K562 (cell line): ENCODE results near the gene CALD1. TPM values are rescaled to one million over a fixed set of nuclear protein-coding genes. Genes with fewer than 3 reads are reported as not detected.

Source experiments
- C11orf30 ChIP-seq: fragments of 450-650 bp; IDR thresholded peaks from 2 replicates; pipeline ENCODE4 v1.6.1; 2016; ENCODE audit warnings: low read depth, mild to moderate bottlenecking
- CREM ChIP-seq: IDR thresholded peaks from 2 replicates; pipeline ENCODE4 v1.6.1; 2014; ENCODE audit warnings: antibody characterized with exemption, low read depth
- HNRNPUL1 ChIP-seq: fragments of 200-400 bp; formaldehyde crosslinking; IDR thresholded peaks from 2 replicates; pipeline ENCODE4 v1.6.1; 2017; ENCODE audit warnings: low read length
- JUND ChIP-seq, 2 experiments: IDR thresholded peaks; 2 replicates in 1 of 2; 3 replicates in 1 of 2; pipeline ENCODE4 v1.6.1; 2011; ENCODE audit warnings: borderline replicate concordance in 2 of 2, low read depth in 2 of 2, low read length in 2 of 2, improper control_type of control experiment in 1 of 2, missing biosample characterization in 1 of 2, missing genetic modification characterization in 1 of 2, missing genetic modification reagents in 1 of 2
- MAFG ChIP-seq: fragments of 450-650 bp; conservative IDR thresholded peaks from 2 replicates; pipeline ENCODE4 v1.6.1; 2016; ENCODE audit warnings: missing genetic modification characterization, missing compliant biosample characterization
- SRSF9 ChIP-seq: fragments of 200-400 bp; formaldehyde crosslinking; IDR thresholded peaks from 2 replicates; pipeline ENCODE4 v1.6.1; 2017; ENCODE audit warnings: low read depth, low read length, borderline replicate concordance
- TAF15 ChIP-seq: fragments of 200-400 bp; formaldehyde crosslinking; IDR thresholded peaks from 2 replicates; pipeline ENCODE4 v1.6.1; 2017; ENCODE audit warnings: mild to moderate bottlenecking, low read depth, low read length, moderate library complexity
- TARDBP ChIP-seq: fragments of 450-650 bp; IDR thresholded peaks from 2 replicates; pipeline ENCODE4 v1.6.1; 2016
- ZNF124 ChIP-seq: sonication (generic); formaldehyde crosslinking; IDR thresholded peaks from 2 replicates; pipeline ENCODE4 v1.8.1; 2022; ENCODE audit warnings: missing genetic modification reagents
- ZNF316 ChIP-seq: fragments of 450-650 bp; IDR thresholded peaks from 2 replicates; pipeline ENCODE4 v1.6.1; 2016
- ZNF830 ChIP-seq: fragments of 250-450 bp; sonication (Bioruptor Pico); IDR thresholded peaks from 2 replicates; pipeline ENCODE4 v1.5.0; 2021; ENCODE audit warnings: mild to moderate bottlenecking
- polyA plus RNA-seq, 8 experiments: library from polyadenylated mRNA; depleted of rRNA in 4 of 8; stranded (reverse) in 5 of 8; unstranded in 3 of 8; fragments of >200 nt; fragmentation: Nextera tagmentation in 2 of 8; fragmentation: Illumina TruSeq in 1 of 8; extraction: Ambion mirVana in 2 of 8; extraction: Trizol in 1 of 8; gene quantifications; 2 replicates each; pipeline versions ENCODE4 v1.2.1 to v1.2.3, GENCODE V29; 2011 to 2014; ENCODE audit warnings: inconsistent platforms in 1 of 8, missing spikeins in 1 of 8
- total RNA-seq, 7 experiments: library from RNA; depleted of rRNA in 6 of 7; stranded (reverse); fragments of >200 nt in 6 of 7; fragmentation: Illumina TruSeq in 2 of 7; extraction: Trizol in 2 of 7; gene quantifications; 2 replicates each; pipeline versions ENCODE4 v1.2.1 to v1.2.3, GENCODE V29; 2011 to 2021; ENCODE audit warnings: low replicate concordance in 1 of 7
- TF ChIP-seq, protein P1 (sequence below): IDR thresholded peaks from 2 replicates; pipeline ENCODE4 v1.6.1; 2016; ENCODE audit warnings: missing genetic modification characterization, missing compliant biosample characterization
- TF ChIP-seq, protein P2 (sequence below): fragments of 450-650 bp; formaldehyde crosslinking; IDR thresholded peaks from 2 replicates; pipeline ENCODE4 v1.4.0; 2020; ENCODE audit warnings: mild to moderate bottlenecking, moderate library complexity

CALD1 gene
- total and polyA plus RNA-seq, 9 of the 15 experiments (the other 6 are each of a cell fraction or from before 2014, with no cell fraction given) = 0.40 TPM; not detected in 8

DNA sequence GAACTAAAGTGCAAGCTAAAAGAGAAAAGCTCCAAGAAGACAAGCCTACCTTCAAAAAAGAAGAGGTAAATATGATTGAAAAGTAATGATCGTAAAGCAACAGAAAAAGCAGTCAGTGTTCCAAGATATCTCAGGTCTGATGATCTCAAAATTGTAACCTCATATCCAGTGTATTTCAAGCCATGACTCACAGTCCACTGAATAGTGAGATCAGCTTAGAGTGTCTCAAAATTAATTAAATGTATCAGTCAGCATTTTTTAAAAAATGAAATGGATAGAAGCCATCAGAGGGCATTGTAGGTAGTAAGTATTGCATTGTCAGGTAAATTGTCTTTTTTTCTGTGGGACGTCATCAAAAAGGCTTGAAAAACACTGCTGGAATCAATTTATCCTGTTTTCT is 156.3 kb downstream of the CALD1 start (continued):
- TF ChIP-seq SRSF9 (no peak), HNRNPUL1 (no peak), ZNF830 (CRISPR knock-in tag) (no peak), CREM (no peak), ZNF316 (peak; percentile 97), TARDBP (no peak), TAF15 (no peak), C11orf30 (peak; percentile 86), MAFG (peak; percentile 95), ZNF124 (CRISPR knock-in tag) (no peak), JUND (IDR thresholded peaks at IDR 0.05; ENCODE audit: borderline replicate concordance, low read depth, low read length) (no peak), JUND (tag; IDR thresholded peaks at IDR 0.05; ENCODE audit: borderline replicate concordance, low read depth, low read length) (peak; percentile 17; the same call in 1 of the 3 replicates)
- TF ChIP-seq, protein P1, sequence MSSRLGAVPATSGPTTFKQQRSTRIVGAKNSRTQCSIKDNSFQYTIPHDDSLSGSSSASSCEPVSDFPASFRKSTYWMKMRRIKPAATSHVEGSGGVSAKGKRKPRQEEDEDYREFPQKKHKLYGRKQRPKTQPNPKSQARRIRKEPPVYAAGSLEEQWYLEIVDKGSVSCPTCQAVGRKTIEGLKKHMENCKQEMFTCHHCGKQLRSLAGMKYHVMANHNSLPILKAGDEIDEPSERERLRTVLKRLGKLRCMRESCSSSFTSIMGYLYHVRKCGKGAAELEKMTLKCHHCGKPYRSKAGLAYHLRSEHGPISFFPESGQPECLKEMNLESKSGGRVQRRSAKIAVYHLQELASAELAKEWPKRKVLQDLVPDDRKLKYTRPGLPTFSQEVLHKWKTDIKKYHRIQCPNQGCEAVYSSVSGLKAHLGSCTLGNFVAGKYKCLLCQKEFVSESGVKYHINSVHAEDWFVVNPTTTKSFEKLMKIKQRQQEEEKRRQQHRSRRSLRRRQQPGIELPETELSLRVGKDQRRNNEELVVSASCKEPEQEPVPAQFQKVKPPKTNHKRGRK (tag) = peak; percentile 59
- TF ChIP-seq, protein P2, sequence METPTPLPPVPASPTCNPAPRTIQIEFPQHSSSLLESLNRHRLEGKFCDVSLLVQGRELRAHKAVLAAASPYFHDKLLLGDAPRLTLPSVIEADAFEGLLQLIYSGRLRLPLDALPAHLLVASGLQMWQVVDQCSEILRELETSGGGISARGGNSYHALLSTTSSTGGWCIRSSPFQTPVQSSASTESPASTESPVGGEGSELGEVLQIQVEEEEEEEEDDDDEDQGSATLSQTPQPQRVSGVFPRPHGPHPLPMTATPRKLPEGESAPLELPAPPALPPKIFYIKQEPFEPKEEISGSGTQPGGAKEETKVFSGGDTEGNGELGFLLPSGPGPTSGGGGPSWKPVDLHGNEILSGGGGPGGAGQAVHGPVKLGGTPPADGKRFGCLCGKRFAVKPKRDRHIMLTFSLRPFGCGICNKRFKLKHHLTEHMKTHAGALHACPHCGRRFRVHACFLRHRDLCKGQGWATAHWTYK (CRISPR knock-in tag) = no peak
